HEK293 (cell line): ENCODE results near the gene SYNPR.

ENCODE experiments used
- CTCF ChIP-seq: fragments of 450-650 bp; formaldehyde crosslinking; IDR thresholded peaks from 2 replicates; pipeline ENCODE4 v1.5.1; 2016; ENCODE audit warnings: missing biosample characterization, missing genetic modification characterization
- GLI4 ChIP-seq: fragments of 450-650 bp; formaldehyde crosslinking; IDR thresholded peaks from 2 replicates; pipeline ENCODE4 v1.5.1; 2016; ENCODE audit warnings: missing biosample characterization, missing genetic modification characterization
- KLF9 ChIP-seq: fragments of 450-650 bp; formaldehyde crosslinking; IDR thresholded peaks from 2 replicates; pipeline ENCODE4 v1.5.1; 2016; ENCODE audit warnings: missing biosample characterization, missing genetic modification characterization, low read depth
- SALL2 ChIP-seq: fragments of 450-650 bp; formaldehyde crosslinking; IDR thresholded peaks from 2 replicates; pipeline ENCODE4 v1.5.0; 2017; ENCODE audit warnings: missing biosample characterization, mild to moderate bottlenecking, missing genetic modification characterization, borderline replicate concordance
- ZNF398 ChIP-seq: fragments of 450-650 bp; formaldehyde crosslinking; IDR thresholded peaks from 2 replicates; pipeline ENCODE4 v1.5.1; 2017; ENCODE audit warnings: missing biosample characterization, missing genetic modification characterization
- ZNF830 ChIP-seq: fragments of 450-650 bp; IDR thresholded peaks from 2 replicates; pipeline ENCODE4 v1.5.0; 2018; ENCODE audit warnings: missing biosample characterization, missing genetic modification characterization, low read depth, mild to moderate bottlenecking, moderate library complexity
- TF ChIP-seq, protein P1 (sequence below): fragments of 450-650 bp; formaldehyde crosslinking; IDR thresholded peaks from 2 replicates; pipeline ENCODE4 v1.5.1; 2016; ENCODE audit warnings: missing biosample characterization, missing genetic modification characterization

- no peak for TF ChIP-seq GLI4 (tag by site-specific recombination)
- no peak for TF ChIP-seq CTCF (tag by site-specific recombination)
- TF ChIP-seq SALL2 (tag by site-specific recombination) = no peak
- TF ChIP-seq ZNF398 (tag by site-specific recombination) = no peak
- TF ChIP-seq, protein P1, sequence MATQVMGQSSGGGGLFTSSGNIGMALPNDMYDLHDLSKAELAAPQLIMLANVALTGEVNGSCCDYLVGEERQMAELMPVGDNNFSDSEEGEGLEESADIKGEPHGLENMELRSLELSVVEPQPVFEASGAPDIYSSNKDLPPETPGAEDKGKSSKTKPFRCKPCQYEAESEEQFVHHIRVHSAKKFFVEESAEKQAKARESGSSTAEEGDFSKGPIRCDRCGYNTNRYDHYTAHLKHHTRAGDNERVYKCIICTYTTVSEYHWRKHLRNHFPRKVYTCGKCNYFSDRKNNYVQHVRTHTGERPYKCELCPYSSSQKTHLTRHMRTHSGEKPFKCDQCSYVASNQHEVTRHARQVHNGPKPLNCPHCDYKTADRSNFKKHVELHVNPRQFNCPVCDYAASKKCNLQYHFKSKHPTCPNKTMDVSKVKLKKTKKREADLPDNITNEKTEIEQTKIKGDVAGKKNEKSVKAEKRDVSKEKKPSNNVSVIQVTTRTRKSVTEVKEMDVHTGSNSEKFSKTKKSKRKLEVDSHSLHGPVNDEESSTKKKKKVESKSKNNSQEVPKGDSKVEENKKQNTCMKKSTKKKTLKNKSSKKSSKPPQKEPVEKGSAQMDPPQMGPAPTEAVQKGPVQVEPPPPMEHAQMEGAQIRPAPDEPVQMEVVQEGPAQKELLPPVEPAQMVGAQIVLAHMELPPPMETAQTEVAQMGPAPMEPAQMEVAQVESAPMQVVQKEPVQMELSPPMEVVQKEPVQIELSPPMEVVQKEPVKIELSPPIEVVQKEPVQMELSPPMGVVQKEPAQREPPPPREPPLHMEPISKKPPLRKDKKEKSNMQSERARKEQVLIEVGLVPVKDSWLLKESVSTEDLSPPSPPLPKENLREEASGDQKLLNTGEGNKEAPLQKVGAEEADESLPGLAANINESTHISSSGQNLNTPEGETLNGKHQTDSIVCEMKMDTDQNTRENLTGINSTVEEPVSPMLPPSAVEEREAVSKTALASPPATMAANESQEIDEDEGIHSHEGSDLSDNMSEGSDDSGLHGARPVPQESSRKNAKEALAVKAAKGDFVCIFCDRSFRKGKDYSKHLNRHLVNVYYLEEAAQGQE = no peak
- TF ChIP-seq KLF9 (tag by site-specific recombination) = no peak
- TF ChIP-seq ZNF830 (tag by site-specific recombination) = no peak
These were observed 304.9 kb downstream of the SYNPR start for GRCh38 chr3:63582943-63583500.
